HG02981 (cell line): ENCODE data around the gene RAD9A.

Source experiments
- ATAC-seq: cut with Tn5 transposase; IDR thresholded peaks from one replicate; pipeline ENCODE4 v1.9.1; 2021; ENCODE audit warnings: mild to moderate bottlenecking, moderate library complexity; ENCODE audit not compliant: unreplicated experiment

Gene RAD9A

DNA sequence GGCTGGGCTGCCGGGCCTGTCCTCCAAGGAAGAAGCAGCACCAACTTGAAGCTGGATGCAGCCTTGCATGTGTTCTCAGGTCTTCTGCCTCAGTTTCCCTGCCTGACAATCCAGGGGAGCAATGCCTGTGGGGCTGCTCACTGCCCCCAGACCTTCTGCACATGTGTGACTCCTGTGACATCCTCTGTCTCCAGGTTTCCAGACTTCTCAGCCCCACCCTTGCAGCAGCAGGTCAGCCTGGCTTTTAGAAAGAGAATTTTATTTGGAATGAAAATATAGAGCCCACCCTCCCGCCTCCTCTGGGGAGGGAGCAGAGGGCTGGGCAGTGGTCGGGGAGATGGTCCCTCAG is 46.0 kb downstream of the RAD9A start:
- no peak for ATAC-seq

DNA sequence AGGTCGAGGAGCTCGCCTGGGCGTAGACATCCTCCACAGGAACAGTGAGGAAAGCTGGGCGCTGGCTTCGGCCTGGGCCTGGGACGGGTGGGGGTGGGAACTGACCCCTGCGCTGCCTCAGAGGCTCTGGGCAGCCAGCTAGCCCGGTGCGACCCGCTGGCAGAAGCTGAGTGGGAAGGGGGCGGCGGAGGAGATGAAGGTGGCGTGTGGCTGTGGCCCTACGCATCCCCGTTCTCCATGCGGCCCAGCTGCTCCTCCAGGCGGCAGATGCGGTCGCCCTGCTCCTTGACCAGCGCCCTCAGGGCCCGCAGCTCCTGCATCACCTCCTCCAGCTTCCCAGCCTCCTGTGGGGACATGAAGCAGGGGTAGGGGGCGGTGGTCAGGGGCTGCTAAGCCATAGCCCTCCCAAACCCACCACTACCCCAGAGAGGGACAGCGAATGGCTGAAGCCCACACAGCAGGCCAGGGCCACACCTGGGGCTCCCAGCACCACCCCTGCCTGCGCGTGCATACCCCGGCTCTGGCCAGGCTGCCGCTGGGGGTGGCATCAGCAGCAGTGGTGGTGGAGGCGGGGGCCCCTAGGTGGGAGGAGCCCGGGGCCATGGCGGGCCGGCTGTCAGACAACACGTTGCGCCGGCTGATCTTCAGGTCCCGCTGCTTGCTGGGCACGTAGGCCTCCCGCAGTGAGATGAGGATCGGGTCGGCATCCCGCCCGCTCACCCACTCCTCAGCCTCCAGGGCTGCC is 46.5 kb downstream of the RAD9A start:
- ATAC-seq, result no peak

DNA sequence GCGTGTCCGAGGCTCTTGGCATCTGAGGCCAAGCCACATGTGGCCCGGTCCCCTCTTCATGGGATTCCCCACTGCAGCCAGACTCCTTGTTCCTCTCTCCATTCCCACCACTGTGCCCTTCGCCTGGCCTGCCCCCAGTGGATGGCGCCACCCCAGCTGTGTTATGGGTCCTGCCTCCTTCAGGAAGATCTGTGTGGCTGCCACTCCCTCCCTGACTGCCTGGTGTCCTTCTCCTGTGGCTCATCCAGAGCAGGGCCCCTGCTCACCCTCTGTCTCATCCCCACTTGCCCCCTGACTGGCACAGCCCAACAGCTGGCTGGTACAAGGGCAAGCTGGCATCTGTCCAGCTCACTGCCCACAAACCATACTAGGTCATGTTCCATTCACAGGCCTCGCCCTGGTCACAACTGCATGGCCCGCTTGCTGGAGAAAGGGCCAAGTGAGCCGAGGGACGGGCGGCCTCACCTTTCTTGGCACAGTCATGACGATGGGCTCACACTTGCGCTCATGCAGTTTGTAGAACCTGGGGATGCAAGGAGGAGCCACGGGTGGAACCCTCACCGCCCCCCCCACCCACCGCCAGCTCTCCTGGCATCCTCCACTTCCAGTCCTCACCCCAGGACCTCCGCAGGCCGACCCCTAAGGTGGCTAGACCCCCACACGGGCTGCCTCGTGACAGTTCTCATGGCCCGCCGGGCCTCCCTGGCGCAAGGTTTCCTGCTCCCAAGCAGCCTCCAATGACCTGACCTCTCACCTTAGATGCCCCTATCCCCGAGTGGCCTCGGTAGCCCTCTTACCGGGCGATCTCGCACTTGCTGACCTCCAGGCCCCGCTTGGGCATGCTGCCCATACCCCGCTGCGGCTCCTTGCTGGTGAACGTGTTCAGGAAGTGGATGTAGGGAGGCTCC is 47.8 kb downstream of the RAD9A start:
- no peak for ATAC-seq

DNA sequence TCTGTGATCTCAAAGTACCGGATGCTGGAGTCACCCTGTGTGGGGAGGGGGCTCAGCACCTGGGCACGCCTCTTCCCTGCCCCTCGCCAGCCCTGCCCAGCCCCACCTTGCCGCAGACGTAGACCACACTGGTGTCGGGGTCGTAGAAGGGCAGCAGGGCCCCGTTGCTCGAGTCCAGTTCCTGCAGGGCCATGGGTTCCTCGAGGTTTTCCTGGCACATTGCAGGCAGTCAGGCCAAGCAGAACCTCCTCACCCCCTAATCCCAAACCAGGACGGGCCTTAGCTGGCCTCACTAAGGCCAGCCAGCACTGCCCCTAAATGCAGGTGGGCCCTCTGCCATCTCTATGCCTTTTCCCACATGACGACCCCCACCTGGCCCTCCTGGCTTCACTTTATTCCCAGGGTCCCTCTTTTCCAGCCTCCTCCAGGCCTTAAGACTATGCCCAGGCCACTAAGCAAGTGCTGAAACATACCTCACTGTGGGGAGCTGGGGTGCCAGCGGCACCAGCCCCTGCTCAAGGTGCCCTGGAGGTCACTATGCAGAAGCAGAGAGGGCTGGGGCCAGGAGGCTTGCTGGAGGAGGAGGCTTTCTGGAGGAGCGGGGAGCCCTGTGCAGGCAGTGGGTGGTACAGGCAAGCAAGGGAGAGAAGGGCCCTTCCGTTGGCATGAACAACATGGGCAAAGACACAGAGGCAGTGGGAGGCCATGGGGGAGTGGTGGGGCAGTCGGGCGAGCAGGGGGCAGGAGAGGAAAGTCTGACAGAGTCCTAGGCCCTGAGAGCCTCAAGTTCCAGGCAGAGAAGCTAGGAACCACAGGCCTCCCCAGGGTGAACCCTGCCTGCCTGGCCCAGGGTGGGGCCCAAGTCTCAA is 48.7 kb downstream of the RAD9A start:
- no peak for ATAC-seq

DNA sequence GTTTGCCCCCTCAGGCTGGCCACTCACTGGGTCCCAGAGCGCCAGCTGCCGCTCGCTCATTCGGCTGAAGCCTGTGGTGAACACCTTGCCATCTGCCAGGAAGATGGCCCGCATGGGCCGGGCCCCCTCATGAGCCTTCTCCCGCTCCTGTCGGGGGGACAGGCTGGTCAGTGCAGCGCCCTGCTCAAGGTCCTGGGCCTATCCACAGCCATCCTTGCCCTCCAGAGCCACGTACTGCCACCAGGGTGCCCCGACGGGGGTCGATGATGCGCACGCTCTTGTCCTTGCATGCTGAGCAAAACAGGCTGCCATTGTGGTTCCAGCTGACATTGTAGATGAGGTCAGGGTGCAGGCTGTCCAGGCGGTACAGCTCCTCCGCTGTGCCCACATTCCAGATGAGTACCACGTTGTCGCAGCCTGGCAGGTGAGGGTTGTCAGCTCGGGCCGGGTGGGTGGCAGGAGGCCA is 49.3 kb downstream of the RAD9A start:
- no peak for ATAC-seq

DNA sequence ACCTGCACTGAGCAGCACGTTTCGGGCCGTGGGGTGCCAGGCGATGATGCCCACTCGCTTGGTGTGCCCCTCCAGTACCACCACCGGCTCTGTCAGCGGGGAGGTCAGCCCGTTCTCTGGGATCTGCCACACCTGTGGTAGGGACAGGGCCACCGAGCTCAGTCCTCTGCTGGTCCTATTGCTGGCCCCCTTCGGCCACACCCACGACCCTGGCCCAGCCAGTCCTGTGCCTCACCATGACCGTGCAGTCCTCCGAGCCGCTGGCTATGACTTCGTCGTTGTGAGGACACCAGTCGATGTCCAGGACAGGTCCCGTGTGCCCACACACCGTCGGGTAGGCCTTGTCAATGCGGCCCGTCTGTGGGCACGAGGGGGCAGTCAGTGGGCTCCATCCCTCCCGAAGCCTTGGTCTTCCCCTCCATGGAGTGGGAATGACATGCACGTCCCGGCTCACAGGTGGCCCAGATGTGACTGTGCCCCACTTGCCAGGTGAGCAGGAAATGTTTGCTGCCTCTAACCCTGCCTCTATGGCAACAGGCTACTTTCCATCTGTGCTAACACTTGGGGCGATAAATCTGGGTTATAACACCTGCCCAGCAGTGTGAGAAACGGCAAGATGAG is 50.1 kb downstream of the RAD9A start:
- ATAC-seq, result no peak

DNA sequence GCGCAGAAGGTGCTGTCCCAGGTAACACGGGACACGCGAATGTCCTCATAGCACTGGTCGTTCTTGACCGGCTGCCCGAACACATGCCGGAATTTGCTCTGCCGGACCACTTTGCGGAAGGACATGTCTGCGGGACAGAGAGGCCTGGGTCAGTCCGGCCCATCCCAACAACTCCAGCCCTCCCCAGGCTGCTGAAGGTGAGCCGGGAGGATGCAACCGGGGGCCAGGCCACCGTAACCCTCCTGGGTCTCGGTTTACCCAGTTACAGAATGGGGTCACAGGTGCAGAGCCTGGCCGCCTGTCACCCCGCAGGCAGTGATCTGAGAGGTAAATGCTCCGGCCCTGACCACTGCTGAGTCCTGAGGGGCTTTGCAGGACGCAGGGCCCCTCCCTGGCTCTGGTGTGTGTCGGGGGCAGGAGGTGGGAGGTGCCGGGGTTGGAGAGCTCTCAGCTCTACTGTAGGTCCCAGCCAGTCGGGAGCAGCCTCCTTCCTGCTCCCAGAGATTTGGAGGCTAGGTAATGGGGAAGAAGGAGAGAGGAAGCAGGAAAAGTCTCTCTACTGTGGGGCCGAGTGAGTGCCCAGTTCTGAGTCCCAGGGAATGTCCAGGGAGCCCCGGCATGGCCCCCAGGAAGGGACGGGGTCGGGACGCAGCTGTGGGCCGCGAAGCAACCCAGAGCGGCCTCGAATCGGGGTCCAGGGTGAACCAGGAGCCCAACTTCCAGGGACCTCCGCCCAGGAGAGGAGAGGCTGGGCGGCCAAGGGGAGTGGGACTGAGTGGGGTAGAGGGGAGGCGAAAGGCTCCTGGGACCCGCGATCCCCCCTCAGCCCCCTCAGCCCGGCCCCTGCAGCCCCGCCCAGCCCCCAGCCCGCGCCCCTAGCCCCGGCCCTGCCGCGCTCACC is 51.0 kb downstream of the RAD9A start:
- ATAC-seq, result no peak

DNA sequence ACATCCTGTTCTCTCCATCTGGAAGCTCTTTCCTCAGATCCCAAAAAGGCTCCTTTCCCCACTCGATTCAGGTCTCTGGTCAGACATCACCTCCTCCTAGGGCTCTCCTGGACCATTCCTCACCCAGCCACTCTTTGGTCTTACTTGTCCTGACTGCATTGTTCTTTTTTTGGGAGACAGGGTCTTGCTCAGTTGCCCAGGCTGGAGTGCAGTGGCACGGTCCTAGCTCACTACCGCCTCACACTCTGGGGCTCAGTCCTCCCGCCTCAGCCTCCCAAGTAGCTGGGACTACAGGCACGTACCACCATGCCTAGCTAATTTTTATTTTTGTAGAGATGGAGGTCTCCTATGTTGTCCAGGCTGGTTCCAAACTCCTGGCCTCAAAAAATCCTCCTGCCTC is 53.7 kb downstream of the RAD9A start:
- ATAC-seq, result no peak
